Astrocyte of the cerebellum (primary cell): ENCODE results near the gene NLGN1.
"Not testable (repeated sequence)": the region's sequence is repeated elsewhere in the genome, so short reads cannot be mapped to it uniquely, and the experiment has no call there.

Experiments
- DNase-seq: peaks from one replicate; pipeline ENCODE4 v3.0.0-alpha.2; 2011; ENCODE audit warnings: low read depth
- H3K4me3 ChIP-seq: 2 replicates; pipeline ENCODE4 v1.5.1; 2011; ENCODE audit warnings: mild to moderate bottlenecking, low read depth, low read length, moderate library complexity
- CTCF ChIP-seq: IDR thresholded peaks from 2 replicates; pipeline ENCODE4 v1.5.1; 2012; ENCODE audit warnings: low read length, low read depth, moderate library complexity, mild to moderate bottlenecking; ENCODE audit errors: missing control alignments
- in situ Hi-C: cut with HindIII; loops from 2 replicates; pipeline ENCODE4 v1.10.0; 2017; ENCODE audit warnings: low sequenced_read_pairs

NLGN1 gene

DNA sequence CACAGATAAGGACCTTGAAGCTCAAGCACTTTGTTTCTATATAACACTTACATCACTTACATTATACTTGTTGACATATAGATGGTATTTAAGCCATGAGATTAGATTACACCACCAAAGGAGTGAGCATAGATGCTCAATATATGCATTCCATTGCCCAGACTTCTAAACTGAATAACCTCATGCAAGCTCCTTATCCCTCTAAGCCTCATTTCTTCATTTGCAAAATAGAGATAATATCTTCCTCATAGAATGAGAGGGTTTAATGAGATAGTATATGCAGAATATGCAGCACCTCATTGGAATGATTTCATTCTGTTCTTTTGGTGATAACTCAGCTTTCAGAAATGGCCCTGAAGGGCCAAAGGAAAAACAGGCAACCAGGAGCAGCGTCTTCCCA is 18.5 kb downstream of the NLGN1 start:
- TF ChIP-seq CTCF = no peak
- in situ Hi-C loops = no loop called here
- DNase-seq = no peak
- H3K4me3 ChIP-seq = no peak overlapping the region

GRCh38 chr3:173429076-173429475 is 31.5 kb downstream of the NLGN1 start:
- H3K4me3 ChIP-seq = no peak overlapping the region
- TF ChIP-seq CTCF = no peak
- DNase-seq = no peak
- in situ Hi-C loops = no loop called here

DNA sequence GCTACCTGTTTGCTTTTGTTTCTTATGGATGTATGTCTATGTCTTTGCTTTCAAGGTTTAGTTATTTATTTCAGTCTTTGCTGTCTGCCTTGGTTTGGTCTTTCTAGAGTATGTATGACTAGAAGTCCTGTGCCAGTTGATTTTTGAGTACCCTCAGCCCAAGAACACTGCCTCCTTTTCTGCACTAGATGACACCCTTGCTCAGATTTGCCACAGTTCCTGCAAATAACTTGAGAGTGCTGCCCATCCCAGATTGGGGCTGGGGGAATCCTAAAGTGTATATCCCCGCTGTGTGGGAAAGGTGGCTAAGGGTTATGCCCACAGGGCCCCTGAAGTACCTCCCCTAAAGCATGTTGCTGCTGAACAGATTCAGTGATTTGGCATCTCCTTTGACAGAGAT is 32.0 kb downstream of the NLGN1 start:
- DNase-seq = no peak
- in situ Hi-C loops = no loop called here
- TF ChIP-seq CTCF = no peak

GRCh38 chr3:173430576-173430975 is 33.0 kb downstream of the NLGN1 start:
- no peak overlapping the region for H3K4me3 ChIP-seq
- no peak for TF ChIP-seq CTCF
- no peak for DNase-seq
- in situ Hi-C loops = no loop called here

More for the DNA sequence above, 32.0 kb downstream of the NLGN1 start:
- no peak overlapping the region for H3K4me3 ChIP-seq

DNA sequence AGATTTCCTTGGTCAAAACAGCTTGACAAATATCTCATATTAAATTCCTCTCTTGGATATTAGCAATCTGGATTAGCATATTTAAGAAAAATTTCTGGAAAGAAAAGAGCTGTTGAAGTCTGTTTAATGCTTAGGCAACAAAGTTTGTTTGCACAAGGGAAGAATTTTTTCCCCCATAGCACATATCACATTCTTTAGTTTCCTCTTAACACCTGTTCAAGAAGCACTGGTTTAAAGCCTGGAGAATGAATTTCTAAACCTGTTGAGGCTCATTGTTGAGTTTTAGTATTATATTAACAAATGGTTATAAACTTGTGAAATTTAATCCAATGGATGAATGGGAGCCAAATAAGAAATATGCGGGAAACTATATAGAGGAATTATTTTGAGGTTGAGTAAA is 41.5 kb downstream of the NLGN1 start:
- no peak for DNase-seq
- in situ Hi-C loops = no loop called here
- no peak for TF ChIP-seq CTCF
- H3K4me3 ChIP-seq = no peak overlapping the region

- DNase-seq = no peak
- no peak overlapping the region for H3K4me3 ChIP-seq
- in situ Hi-C loops = no loop called here
- TF ChIP-seq CTCF = no peak
These were observed 43.0 kb downstream of the NLGN1 start for GRCh38 chr3:173440514-173440913.

DNA sequence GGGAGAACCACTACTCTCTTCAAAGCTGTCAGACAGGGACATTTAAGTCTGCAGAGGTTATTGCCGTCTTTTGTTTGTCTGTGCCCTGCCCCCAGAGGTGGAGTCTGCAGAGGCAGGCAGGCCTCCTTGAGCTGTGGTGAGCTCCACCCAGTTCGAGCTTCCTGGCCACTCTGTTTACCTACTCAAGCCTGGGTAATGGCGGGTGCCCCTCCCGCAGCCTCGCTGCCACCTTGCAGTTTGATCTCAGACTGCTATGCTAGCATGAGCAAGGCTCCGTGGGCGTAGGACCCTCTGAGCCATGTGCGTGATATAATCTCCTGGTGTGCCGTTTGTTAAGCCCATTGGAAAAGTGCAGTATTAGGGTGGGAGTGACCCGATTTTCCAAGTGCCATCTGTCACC is 54.0 kb downstream of the NLGN1 start:
- DNase-seq, H3K4me3 ChIP-seq, in situ Hi-C loops: not testable (repeated sequence)
